Esophagus squamous epithelium (tissue), 4 donors: ENCODE results near the gene SLC46A3.

Experiments
- CTCF ChIP-seq, 6 experiments: fragments of 450-650 bp in 4 of 6; fragments of 200-600 bp in 2 of 6; sonication (generic) in 2 of 6; IDR thresholded peaks; one replicate each; pipeline ENCODE4 v1.5.1; 2016 to 2019; ENCODE audit warnings: antibody characterized with exemption in 6 of 6, mild to moderate bottlenecking in 4 of 6, moderate library complexity in 4 of 6
- POLR2A ChIP-seq, 4 donors: fragments of 450-650 bp; IDR thresholded peaks; one replicate each; pipeline ENCODE4 v1.6.1; 2017; ENCODE audit warnings: antibody characterized with exemption in 4 of 4, mild to moderate bottlenecking in 4 of 4, moderate library complexity in 3 of 4

GRCh38 chr13:28697441-28697840 is 21.3 kb downstream of the SLC46A3 start:
- TF ChIP-seq CTCF (IDR thresholded peaks at IDR 0.05) = no peak
- no peak for TF ChIP-seq POLR2A (IDR thresholded peaks at IDR 0.05)
